RWPE2 (cell line): ENCODE results near the gene ARMCX1.
A peak's percentile ranks its signal among the peaks of the same experiment; 100 is the strongest.
"Not testable (repeated sequence)": the region's sequence is repeated elsewhere in the genome, so short reads cannot be mapped to it uniquely, and the experiment has no call there.

Experiments
- ATAC-seq: fragments of 200-7000 bp; cut with Tn5 transposase; 3 replicates; pipeline ENCODE4 v1.9.1; 2021; ENCODE audit warnings: low read depth
- DNase-seq: peaks from one replicate; pipeline ENCODE4 v3.0.0-alpha.2; 2020; ENCODE audit warnings: low spot score
- H3K27ac ChIP-seq: fragments of 450-650 bp; 2 replicates; pipeline ENCODE4 v1.5.1; 2017; ENCODE audit warnings: mild to moderate bottlenecking; ENCODE audit not compliant: poor library complexity, severe bottlenecking
- H3K27me3 ChIP-seq: fragments of 250-450 bp; sonication (Bioruptor Pico); 2 replicates; pipeline ENCODE4 v1.5.1; 2021; ENCODE audit warnings: mild to moderate bottlenecking, moderate library complexity; ENCODE audit not compliant: insufficient read depth, poor library complexity, severe bottlenecking
- H3K36me3 ChIP-seq: fragments of 250-450 bp; sonication (Bioruptor Pico); 2 replicates; pipeline ENCODE4 v1.5.1; 2020; ENCODE audit warnings: low read depth, mild to moderate bottlenecking, moderate library complexity
- H3K4me1 ChIP-seq: fragments of 250-450 bp; sonication (Bioruptor Pico); 2 replicates; pipeline ENCODE4 v1.5.1; 2021; ENCODE audit warnings: mild to moderate bottlenecking, moderate library complexity; ENCODE audit not compliant: insufficient read depth, poor library complexity, severe bottlenecking
- H3K4me3 ChIP-seq: fragments of 250-450 bp; sonication (Bioruptor Pico); 2 replicates; pipeline ENCODE4 v1.5.1; 2021; ENCODE audit warnings: mild to moderate bottlenecking, moderate library complexity; ENCODE audit not compliant: severe bottlenecking
- H3K9me3 ChIP-seq: fragments of 250-450 bp; sonication (Bioruptor Pico); 2 replicates; pipeline ENCODE4 v1.5.1; 2021; ENCODE audit warnings: mild to moderate bottlenecking, moderate library complexity; ENCODE audit not compliant: severe bottlenecking
- CTCF ChIP-seq: fragments of 450-650 bp; IDR thresholded peaks from one replicate; pipeline ENCODE4 v1.5.1; 2017; ENCODE audit warnings: mild to moderate bottlenecking, moderate library complexity; ENCODE audit not compliant: poor library complexity, severe bottlenecking

The ARMCX1 gene

GRCh38 chrX:101595739-101596419 is 45.5 kb downstream of the ARMCX1 start:
- DNase-seq = no peak
- Histone ChIP-seq H3K27ac (no peak overlapping the region), H3K9me3 (no peaks in the 10 kb centered on the region), H3K36me3 (no peaks in the 10 kb centered on the region), H3K4me1 (no peaks in the 10 kb centered on the region), H3K27me3 (no peaks in the 10 kb centered on the region), H3K4me3 (no peak overlapping the region)
- peak; percentile 37 for TF ChIP-seq CTCF
- ATAC-seq = peak; percentile 64

DNA sequence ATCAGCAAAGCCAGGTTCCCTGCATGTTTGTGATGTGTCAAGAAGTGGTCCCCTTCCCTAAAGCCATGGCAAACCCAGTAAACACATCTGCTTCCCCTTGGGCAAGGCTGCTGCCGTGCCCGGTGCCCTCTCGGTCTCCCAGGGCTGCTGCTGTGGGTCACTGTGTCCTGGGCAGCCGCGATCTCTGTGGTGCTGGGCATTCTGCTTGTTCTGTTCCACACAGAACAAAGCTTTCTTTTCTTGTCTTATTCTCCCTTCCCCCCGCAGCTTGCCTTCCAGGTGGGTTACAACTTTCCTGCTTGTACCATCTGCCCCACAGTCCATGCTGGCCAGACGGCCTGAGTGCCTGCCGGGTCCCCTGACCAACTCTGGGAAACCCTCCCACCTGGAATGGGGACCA is 49.2 kb downstream of the ARMCX1 start:
- ATAC-seq, H3K36me3 ChIP-seq, H3K27me3 ChIP-seq, DNase-seq, H3K27ac ChIP-seq, H3K4me1 ChIP-seq, H3K9me3 ChIP-seq, H3K4me3 ChIP-seq: not testable (repeated sequence)

- H3K27me3 ChIP-seq = no peaks in the 10 kb centered on the region
- H3K27ac ChIP-seq = no peak overlapping the region
- TF ChIP-seq CTCF = no peak
- no peak overlapping the region for H3K4me3 ChIP-seq
- no peaks in the 10 kb centered on the region for H3K36me3 ChIP-seq
- H3K4me1 ChIP-seq = no peaks in the 10 kb centered on the region
- H3K9me3 ChIP-seq = no peaks in the 10 kb centered on the region
- ATAC-seq (no peak), DNase-seq (no peak)
These were observed 51.7 kb downstream of the ARMCX1 start for GRCh38 chrX:101602077-101602476.
